Measurements from ENCODE around the gene NCAM1.

The NCAM1 gene

DNA sequence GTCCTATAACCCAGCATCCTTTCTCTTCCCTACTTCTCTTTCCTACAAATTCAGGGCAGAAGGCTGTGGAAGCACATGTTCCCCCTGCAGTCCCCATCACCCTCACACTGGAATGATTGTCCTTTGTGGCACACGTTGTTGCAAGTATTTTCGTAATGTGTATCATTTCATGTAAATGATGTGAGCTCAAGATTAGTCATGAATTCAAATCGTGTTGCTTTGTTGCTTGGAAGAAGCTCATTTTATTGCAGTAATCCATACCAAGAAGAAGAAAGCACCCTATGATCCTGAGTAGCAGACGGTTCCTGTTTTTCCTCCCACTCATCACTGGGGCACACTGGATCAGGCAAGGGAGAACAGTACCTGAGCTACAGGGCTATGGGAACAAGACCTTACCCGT, 173.4 kb downstream of the NCAM1 start:
- DNase-seq = no peak

DNA sequence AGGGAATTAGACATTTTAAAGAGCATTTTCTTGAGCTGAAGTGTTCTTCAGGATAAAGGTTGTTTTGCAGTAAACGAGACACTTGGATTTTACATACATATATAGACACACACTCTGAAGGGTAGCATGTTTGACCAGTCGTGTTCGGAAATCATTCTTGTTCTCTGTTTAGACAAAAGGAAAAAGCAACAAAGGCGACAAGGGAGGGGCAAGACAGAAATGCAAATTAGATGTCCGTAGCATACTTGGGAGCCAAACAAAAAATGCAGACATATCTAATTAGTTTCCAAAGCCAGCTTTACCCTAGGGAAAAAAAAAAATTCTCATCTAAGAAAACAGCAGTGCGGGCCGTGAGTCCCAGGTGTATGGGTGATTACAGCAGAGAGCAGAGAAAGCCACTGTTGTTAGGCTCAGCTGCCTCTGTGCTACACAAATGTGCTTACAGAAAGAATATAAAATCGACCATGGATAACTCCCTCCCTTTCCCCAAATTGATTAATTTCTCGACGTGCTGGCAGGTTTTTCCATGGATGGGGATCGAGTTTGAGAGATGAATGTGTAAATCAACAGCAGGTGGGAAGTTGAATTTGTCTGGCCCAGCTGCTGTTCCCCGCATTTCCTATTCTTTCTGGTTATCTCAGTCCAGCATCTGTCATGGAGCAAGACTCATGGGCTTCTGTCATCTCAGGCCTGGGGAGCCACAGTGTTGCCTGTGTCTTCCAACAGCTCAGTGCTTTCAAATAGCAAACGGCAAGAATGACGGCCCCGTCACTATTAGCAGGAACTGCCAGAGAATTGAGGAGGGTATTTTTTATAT, 176.7 kb downstream of the NCAM1 start:
- no peak for DNase-seq

DNA sequence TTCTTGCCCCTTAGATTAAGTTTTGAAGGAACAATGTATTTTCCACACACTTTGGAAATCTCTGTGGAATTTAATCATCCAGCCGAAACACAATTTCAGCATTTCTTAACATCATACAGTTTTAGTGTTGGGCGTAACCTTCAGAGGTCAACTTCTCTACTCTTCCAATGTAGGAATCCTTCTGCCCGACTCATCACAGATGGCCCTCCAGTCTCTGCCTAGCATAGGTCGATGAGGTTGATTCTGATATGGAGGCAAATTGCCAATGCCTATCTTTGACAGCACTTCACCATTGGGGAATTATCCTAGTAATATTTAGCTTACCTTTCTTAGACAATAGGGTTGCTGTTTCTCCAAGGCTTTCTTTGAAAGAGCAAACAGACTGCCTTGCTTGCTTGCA, 177.5 kb downstream of the NCAM1 start:
- no peak for DNase-seq

DNA sequence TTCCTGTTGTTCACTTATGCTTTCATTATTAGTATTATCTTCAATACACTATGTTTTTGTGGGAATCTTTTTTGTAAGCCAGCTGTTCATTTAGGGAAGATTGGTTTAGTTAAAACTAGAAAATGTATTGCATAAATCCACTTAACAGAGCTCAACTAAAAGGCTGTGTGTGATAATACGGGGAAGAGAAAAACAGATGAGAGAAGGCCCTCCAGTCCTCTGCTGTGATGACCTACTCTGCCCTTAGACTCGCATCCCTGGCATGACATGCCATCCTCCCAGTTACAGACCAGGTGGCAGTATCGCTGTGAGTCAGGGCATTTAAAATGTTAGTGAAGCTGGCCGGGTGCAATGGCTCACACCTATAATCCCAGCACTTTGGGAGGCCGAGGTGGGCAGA, 179.8 kb downstream of the NCAM1 start:
- DNase-seq = peak in 1 of 2 experiments; percentile 16

GRCh38 chr11:113142508-113142907, 181.3 kb downstream of the NCAM1 start:
- peak in 1 of 2 experiments; percentile 45 for DNase-seq

- DNase-seq = peak in 1 of 2 experiments; percentile 50
Observed at GRCh38 chr11:113147249-113147648, 186.0 kb downstream of the NCAM1 start.

- no peak for DNase-seq
Observed at GRCh38 chr11:113148076-113148475, 186.9 kb downstream of the NCAM1 start.

GRCh38 chr11:113148652-113149051, 187.4 kb downstream of the NCAM1 start:
- DNase-seq = no peak

DNA sequence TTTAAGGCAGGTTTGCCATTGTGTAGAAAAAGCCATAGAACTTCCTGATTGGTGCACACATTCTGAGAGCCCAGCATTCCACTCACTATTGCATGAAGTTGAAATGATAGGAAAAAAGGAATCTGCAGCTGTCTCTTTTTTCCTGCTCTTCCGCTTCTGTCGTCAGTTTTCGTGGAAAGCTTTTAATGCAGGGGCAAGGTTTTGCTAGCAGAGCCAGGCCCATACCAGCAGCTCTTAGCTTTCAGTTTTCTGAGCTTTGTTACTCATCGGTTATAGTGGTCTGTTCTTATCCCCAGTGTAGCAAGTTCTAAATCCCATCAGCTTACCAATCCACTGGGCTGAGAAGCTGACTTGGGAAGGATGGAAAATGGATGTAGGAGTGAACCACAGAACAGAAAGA, 190.3 kb downstream of the NCAM1 start:
- DNase-seq = no peak

- no peak for DNase-seq
Observed at GRCh38 chr11:113152500-113152899, 191.3 kb downstream of the NCAM1 start.

GRCh38 chr11:113153847-113154246, 192.6 kb downstream of the NCAM1 start:
- DNase-seq = no peak

DNA sequence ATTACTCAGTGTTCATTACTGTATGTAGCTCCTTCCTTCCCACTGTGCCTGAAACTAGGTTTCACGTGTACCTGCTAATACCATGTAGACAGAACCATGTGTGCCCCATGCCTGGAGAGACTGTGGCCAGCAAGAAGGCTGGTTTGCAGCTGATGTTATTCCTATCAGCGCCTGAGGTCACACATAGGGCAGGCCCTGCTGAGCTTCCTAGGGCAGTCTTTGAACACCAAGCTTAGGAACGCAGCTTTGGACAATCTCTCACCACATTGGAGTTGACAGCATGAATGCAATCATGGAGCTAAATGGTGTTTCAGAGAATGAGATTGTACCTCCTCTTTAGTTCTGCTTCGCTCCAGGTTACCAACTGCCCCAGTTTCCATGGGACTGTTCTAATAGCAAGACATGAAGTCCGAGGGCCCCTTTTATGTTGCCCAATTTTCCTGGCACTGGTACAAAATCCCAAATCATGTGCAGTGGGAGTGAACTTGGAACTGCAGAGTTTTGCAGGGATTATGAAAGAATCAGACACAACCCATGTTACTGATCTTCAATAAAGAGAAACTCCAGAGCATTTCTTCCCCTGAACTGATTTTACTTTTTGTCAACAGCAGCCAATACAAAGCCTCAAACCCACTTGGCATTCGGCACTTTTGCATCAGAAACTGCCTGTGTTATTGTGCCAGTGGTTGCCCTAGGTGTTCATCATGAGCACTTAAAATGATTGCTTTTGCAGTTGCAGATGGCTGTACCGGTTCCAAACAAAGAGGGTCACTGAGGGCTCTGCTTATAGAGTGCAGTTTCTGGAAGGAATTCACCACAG, 199.0 kb downstream of the NCAM1 start:
- DNase-seq = no peak

DNA sequence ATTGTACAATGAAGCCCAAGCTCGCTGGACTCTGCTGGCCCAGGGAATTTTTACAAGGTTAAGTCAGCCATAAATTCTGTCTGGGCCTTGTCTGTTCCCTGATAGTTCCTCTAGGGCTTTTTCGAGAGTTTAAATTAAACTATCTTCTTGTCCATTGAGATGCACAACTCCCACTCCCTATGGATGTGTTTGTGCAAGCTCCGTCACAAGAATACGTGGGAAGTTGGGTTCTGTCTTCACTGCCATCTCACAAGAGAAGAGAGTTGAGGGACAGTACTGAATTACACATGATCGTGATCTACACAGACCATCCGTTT, 199.5 kb downstream of the NCAM1 start:
- DNase-seq = no peak

DNA sequence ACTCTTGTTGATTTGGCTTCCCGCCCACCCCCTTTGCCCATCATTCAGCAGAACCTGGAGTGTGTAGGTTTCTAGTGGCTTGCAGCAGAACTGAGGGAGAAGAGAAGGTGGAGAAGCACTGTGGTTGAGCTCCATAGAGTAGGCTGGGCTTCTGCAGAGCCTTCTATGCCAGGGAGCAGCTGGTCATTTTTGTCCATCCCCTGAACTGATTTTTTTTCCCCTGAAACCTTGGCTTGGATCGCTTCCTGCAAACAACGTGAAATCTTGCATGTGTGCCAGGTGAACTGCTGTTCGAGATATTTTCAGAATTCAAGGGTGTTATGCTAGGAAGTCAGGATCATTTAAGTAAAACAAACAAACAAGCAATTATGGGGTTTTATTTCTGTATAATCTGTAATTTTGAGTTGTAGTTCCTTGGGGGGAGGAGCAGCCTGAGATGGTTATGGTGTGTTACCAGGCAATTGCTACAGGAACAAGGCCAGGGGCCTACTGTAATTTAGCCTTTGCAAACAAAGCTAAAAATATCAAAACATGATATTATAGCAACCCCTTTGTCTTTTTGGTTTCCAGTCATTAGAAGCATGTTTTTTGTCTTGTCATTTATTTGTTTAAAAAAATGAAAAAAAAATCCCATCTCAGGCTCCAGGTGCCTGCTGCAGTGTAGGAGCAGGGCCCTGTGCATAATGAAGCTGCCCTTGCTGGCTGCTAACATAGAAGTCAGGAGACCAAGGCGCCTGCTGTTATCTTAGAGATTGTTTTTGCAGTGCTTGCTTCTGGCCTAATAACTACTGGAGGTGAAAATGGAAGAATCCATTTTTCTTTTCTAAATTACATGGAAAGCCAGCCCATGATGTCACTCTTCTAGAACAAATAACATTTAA, 200.7 kb downstream of the NCAM1 start:
- peak; percentile 75 to 84 for DNase-seq

GRCh38 chr11:113162592-113162962, 201.4 kb downstream of the NCAM1 start:
- peak in 1 of 2 experiments; percentile 37 for DNase-seq

DNA sequence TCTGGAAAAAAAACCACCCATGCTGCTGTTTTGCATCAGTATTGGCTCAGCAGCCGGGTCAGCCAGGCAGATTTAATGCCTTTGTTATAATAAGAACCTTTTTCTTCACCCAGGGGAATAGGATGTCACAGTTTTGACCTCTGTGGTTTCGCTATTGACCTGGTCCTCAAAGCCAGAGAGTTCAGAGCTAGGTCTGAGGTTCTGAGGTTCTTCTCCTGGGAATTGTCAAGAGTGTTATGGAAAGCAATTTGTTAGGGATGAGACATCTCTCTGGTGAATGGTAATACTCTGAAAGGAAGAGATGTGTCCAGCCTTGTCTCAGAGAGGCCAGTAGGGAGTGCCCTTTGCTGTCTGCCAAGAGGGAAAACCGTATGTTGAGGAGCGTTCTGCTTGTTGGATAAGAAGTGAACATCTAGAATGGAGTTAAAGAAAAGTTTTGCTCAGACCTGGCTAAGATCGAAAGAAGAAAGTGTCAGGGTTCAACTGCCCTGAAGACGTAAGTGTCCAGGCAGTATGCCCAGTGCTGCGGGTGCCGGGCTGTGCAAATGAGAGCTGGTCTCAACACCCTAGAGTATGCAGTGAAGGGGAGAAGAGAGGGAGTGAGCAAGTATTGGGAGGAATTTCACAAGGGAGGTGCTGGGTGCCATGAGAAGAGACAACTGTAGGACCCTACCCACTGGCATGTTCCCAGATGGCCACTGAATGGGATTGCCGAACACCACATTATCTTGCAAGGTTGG, 202.2 kb downstream of the NCAM1 start:
- DNase-seq = no peak

GRCh38 chr11:113166280-113166679, 205.1 kb downstream of the NCAM1 start:
- DNase-seq = no peak

DNA sequence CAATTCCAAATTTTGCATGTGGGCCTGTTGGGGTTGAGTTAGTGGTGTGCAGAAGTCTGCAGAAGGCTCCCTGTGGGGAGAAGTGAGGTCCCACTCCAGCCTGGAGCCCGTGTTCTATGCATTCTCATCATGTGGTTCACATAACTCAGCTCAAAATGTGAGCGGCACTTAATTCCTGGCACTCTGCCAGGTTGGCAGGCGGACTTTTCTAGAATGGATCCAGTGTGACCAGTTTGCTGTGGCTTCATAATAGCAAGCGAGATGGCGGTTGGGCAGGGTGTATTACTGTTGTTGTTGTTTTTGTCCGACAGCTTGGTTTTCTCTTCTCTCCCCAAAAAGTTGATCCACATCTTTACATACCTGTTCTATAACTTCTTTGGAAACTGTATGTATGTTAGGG, 206.4 kb downstream of the NCAM1 start:
- DNase-seq = no peak

DNA sequence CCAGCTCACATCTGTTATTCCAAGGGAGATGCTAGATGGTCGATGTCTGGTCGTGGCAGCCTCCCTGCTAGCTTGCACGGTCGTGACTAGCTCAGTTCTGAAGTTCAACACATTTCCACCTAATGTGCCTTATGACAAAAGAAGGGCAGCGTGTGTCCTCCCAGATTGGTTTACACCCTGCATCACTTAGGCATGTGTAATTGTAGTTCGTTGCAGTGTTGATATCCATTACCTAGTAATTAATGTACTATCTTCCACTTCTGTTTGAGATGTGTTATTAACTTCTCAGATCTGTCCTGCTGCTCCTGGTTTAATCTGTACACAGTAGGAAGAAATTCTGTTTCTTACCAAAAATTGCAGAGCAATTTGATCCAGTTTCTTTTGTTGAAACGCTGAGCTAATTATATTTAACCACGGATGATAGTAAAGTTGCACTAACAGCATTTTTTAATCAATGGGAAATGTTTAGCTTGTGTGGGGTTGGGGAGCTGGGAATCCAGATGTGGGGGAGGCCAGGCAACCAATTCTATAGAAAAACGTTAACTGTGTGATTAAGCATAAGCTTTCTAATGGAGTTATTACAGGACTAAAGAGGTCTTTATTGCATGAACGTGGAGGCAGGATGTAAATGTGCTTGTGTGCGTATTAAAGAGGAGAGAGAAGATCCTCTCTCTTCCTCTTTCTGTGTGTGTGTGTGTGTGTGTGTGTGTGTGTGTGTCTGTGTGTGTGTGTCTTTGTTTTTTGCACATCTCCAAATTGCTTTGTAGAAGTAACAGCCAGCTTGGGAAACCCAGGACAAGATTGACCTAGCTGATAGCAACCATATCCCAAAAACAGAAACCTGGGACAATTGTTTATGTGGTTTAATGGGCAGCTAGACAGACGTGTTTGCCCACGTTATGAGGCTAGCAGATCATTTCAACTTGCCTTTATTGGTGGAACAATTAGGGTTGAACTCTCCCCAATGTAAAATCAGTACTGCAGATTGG, 207.4 kb downstream of the NCAM1 start:
- no peak for DNase-seq

DNA sequence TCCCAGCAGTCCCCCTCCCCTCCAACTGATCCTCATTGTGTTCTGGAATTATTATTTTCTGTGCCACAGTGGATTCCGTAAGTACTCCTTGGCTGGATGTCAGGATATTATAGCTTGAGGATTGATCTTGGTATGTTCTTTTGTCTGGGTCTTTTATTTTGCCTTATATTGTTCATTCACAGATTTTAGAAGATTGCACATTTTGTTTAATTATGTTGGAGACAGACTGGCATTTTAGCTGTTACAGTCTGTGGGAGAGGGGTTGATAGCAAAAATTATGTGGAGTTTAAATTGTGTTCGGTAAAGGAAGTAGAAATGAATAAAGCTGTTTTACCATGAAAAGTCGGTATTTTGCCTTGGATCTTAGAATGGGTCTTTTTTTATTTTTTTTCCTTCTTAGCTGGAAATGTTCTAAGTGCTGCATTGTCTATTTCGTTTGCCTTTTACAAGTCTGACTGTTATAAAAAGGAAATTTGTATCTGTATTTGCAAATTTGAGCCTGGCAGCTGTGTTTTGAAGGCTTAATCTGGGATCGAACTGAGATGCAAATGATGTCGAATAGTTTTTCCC, 211.2 kb downstream of the NCAM1 start:
- DNase-seq = no peak

- DNase-seq = no peak
Observed at GRCh38 chr11:113173126-113173525, 211.9 kb downstream of the NCAM1 start.

Measured in cerebellar nuclear complex (tissue), 1 donor.